HCT116 (cell line): Measurements from ENCODE around the gene CUL9.

Experiments
- EZH2phosphoT487 ChIP-seq: fragments of 200-600 bp; IDR thresholded peaks from 2 replicates; pipeline ENCODE4 v1.6.1; 2018; ENCODE audit warnings: antibody characterized with exemption, borderline replicate concordance
- POLR2AphosphoS5 ChIP-seq: IDR thresholded peaks from 2 replicates; pipeline ENCODE4 v1.6.1; 2011; ENCODE audit warnings: mild to moderate bottlenecking, low read depth, low read length, moderate library complexity
- SIN3A ChIP-seq: IDR thresholded peaks from 2 replicates; pipeline ENCODE4 v1.6.1; 2012; ENCODE audit warnings: low read depth
- SRF ChIP-seq: IDR thresholded peaks from 2 replicates; pipeline ENCODE4 v1.6.1; 2012; ENCODE audit warnings: low read depth
- YY1 ChIP-seq: IDR thresholded peaks from 2 replicates; pipeline ENCODE4 v1.6.1; 2011; ENCODE audit warnings: low read length, low read depth, moderate library complexity, mild to moderate bottlenecking; ENCODE audit not compliant: insufficient replicate concordance; ENCODE audit errors: extremely low read depth
- TF ChIP-seq, protein P1 (sequence below), 3 experiments: fragments of 200-600 bp in 1 of 3; sonication (generic) in 1 of 3; IDR thresholded peaks in 2 of 3; conservative IDR thresholded peaks in 1 of 3; 2 replicates each; pipeline ENCODE4 v1.5.1; 2012 to 2017; ENCODE audit warnings: low read depth in 2 of 3, low read length in 2 of 3, antibody characterized with exemption in 1 of 3, borderline replicate concordance in 1 of 3, control low read depth in 1 of 3, mild to moderate bottlenecking in 1 of 3, mixed read lengths in 1 of 3, mixed run types in 1 of 3, moderate library complexity in 1 of 3; ENCODE audit not compliant: insufficient read depth in 1 of 3
- TF ChIP-seq, protein P2 (sequence below): IDR thresholded peaks from 2 replicates; pipeline ENCODE4 v1.6.1; 2012

DNA sequence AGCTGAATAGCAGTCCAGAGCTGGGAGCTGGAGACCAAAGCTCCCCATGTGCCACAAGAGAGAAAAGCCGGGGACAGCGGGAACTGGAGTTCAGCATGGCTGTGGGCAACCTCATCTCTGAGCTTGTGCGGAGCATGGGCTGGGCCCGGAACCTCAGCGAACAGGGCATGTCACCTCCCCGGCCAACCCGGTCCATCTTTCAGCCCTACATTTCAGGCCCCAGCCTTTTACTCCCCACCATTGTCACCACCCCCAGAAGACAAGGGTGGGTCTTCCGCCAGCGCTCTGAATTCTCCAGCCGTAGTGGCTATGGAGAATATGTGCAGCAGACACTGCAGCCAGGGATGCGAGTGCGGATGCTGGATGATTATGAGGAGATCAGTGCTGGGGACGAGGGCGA is 4.0 kb downstream of the CUL9 start:
- TF ChIP-seq EZH2phosphoT487 (no peak), YY1 (no peak), POLR2AphosphoS5 (no peak), SRF (no peak), SIN3A (no peak)
- TF ChIP-seq, protein P1, sequence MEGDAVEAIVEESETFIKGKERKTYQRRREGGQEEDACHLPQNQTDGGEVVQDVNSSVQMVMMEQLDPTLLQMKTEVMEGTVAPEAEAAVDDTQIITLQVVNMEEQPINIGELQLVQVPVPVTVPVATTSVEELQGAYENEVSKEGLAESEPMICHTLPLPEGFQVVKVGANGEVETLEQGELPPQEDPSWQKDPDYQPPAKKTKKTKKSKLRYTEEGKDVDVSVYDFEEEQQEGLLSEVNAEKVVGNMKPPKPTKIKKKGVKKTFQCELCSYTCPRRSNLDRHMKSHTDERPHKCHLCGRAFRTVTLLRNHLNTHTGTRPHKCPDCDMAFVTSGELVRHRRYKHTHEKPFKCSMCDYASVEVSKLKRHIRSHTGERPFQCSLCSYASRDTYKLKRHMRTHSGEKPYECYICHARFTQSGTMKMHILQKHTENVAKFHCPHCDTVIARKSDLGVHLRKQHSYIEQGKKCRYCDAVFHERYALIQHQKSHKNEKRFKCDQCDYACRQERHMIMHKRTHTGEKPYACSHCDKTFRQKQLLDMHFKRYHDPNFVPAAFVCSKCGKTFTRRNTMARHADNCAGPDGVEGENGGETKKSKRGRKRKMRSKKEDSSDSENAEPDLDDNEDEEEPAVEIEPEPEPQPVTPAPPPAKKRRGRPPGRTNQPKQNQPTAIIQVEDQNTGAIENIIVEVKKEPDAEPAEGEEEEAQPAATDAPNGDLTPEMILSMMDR (IDR thresholded peaks at IDR 0.05 in 2 of 3, conservative IDR thresholded peaks at IDR 0.05 in 1 of 3; ENCODE audit: borderline replicate concordance in 1 of 3, insufficient read depth in 1 of 3, low read depth in 2 of 3, low read length in 2 of 3), result no peak
- TF ChIP-seq, protein P2, sequence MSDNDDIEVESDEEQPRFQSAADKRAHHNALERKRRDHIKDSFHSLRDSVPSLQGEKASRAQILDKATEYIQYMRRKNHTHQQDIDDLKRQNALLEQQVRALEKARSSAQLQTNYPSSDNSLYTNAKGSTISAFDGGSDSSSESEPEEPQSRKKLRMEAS, result no peak
